Activated T-helper 2 cell treated with anti-CD3 and anti-CD28 coated beads, Interferon-gamma antibody, Interleukin-2, Interleukin-4, amounts not matched to agents 10 μg/mL and 5 μg/mL and 100 μg/mL, durations not matched to agents 14 hours and 24 hours and 36 hours (primary cell): ENCODE data around the gene ARID3C. TPM values are rescaled to one million over a fixed set of nuclear protein-coding genes. Genes with fewer than 3 reads are reported as not detected.
A peak's percentile ranks its signal among the peaks of the same experiment; 100 is the strongest.

Experiments used
- DNase-seq: peaks from one replicate; pipeline ENCODE4 v3.0.0; 2021; ENCODE audit warnings: low spot score
- H3K27ac Mint-ChIP-seq: one replicate; pipeline ENCODE4 v1.8.0; 2021; ENCODE audit warnings: mixed read lengths
- H3K27me3 Mint-ChIP-seq: one replicate; pipeline ENCODE4 v1.8.0; 2021; ENCODE audit warnings: low read depth, mixed read lengths
- H3K36me3 Mint-ChIP-seq: one replicate; pipeline ENCODE4 v1.8.0; 2021; ENCODE audit warnings: low read depth, mixed read lengths
- H3K4me1 Mint-ChIP-seq: one replicate; pipeline ENCODE4 v1.8.0; 2021; ENCODE audit warnings: low read depth, mixed read lengths
- H3K4me3 Mint-ChIP-seq: one replicate; pipeline ENCODE4 v1.8.0; 2021; ENCODE audit warnings: low read depth, mild to moderate bottlenecking, moderate library complexity, mixed read lengths
- H3K9me3 Mint-ChIP-seq: one replicate; pipeline ENCODE4 v1.8.0; 2021; ENCODE audit warnings: mixed read lengths
- intact Hi-C: fragments of 100-400 bp; cut with micrococcal nuclease; formaldehyde crosslinking; loops from one replicate; pipeline ENCODE4 v1.15.1; 2023
- total RNA-seq: library from RNA; stranded (reverse); gene quantifications from 2 replicates; pipeline ENCODE4 v1.2.3, GENCODE V29; 2022

ARID3C gene
- total RNA-seq, 1 donor from 2014 or later: 0.21 TPM

DNA sequence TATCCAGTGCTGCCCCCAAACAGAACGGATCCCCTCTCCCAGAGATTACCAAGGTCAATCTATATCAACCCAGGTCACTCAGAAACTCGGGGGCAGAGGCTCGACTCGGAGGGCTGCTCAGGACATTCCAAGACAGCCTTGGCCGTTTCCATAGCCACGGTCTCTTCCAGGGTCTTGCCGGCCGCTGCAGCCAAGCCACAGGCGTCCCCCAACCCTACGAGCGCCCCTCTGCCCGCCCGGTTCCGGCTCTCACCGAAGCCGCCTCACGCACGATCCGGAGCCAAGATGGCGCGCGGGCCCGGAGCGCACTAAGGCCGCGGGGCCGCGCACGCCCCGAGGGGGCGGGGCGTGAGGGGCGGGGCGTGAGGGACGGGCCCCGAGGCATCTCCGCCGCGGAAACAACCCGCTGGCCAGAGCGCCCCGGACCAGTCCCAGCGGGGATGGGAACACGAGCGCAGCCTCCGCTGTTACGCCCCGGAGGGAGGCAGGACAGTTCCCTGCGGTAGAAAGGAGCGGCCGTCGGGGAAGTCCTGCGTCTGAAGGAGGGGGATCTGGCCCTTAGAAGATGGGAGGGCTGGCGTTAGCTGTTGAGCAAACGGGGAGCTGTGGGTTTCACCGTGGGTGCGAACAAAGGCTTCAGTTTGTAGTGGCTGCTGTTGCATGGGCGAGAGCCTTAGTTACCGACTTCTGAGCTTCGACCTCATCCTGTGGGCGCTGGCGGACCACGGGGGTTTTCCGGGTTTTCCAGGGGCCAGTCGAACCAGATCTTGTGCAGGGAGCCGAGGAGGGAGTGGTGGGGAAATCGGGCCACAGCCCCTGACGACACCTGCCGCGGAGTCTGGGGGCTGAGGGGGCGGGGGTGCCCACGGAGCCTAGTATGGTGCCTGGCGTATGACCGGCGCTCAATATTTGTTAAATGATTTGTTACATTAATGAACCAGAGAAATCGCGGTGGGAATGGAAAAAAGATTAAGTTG lies 16.8 kb downstream of the ARID3C start, which contains the start of gene RPP25L:
Gene RPP25L, minus strand, starts transcription at position 287 of the 977 bp plus-strand sequence. CDS start 801 bp downstream, outside the sequence.
- H3K27me3 Mint-ChIP-seq: no peaks in the 10 kb centered on the region
- DNase-seq: peak; percentile 81
- peak within 1 kb of the TSS; percentile 93 for H3K27ac Mint-ChIP-seq
- H3K9me3 Mint-ChIP-seq: no peaks in the 10 kb centered on the region
- H3K4me3 Mint-ChIP-seq: peak within 1 kb of the TSS; percentile 90
- H3K36me3 Mint-ChIP-seq: peaks cover 31% of the 10 kb centered on the region
- H3K4me1 Mint-ChIP-seq: peaks cover 11% of the 10 kb centered on the region
- intact Hi-C loops: loop anchor here (1.0 to 5.0 kb wide), 5 partner anchors 8 to 280 kb away; partner anchors contain the start of genes DCTN3, DNAI1, FAM219A and GALT

DNA sequence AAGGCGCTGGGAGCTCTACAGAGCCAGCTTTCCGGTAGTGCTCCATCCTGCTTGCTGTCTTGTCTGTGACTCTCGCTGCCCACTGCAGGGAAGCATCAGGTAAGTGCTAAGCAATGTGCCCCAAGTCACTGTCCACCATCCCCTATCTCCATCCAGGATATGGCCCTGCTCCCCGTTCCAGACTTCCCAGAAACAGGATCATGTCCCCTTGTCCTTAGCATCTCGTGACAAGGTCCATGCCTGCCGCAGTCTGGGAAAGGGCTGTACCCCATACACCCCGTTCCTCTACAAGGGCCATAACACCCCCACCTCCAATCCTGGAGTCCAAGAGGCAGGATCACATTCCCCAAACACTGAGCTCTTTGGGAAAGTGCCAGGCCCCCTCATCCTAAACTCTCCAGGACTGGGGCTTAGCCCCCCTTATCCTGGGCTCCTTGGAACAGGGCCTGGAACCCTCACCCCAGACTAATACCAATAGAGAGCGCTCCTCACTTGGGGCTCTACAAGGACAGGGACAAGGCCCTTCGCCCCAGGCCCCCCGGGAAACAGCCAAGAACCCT lies 17.5 kb downstream of the ARID3C start:
- Mint-ChIP-seq H3K4me1 (peaks cover 11% of the 10 kb centered on the region), H3K36me3 (peaks cover 28% of the 10 kb centered on the region), H3K9me3 (no peaks in the 10 kb centered on the region), H3K27ac (peak overlapping the region; percentile 93), H3K4me3 (peak overlapping the region; percentile 90), H3K27me3 (no peaks in the 10 kb centered on the region)
- intact Hi-C loops: loop anchor here (5.0 kb wide), 3 partner anchors 36 to 279 kb away; partner anchors contain the start of genes DNAI1, FAM219A and GALT
- DNase-seq: no peak

DNA sequence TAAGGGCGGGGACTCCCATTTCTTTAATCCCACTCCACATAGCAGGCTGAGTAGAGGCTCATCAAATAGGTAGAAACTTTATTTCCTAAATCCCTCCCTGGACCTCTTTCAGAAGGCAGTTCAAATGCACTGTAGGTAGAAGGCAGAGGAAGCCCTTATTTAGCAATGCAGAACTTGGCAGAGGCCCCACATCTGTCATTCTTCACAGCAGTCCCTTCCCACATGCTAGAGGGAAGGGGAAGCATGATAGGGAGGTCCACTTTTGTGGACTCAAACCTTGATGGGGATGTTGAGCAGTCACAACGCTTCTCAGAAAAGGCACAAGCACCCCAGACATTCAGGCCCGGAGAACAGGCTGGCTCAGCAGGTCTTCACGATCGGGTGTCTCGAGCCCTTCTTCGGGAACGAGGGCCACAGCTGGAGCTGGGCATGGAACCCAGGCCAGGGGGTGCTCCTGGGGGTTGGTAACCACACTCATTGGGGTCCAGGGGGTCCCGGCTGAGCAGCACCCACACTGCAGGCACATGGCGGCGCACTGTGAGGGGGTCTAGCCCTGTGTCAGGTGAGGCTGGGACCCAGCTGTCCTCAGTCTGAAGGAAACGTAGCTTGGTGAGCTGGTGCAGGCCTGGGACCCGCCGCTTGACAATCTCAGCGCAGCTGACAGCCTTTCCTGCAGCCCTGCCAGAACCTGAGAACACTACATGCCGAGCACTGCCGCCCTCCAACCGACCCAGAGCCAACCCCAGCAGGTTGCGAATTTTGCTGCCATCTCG lies 18.2 kb downstream of the ARID3C start:
- no peak overlapping the region for H3K27ac Mint-ChIP-seq
- H3K9me3 Mint-ChIP-seq: no peaks in the 10 kb centered on the region
- no peaks in the 10 kb centered on the region for H3K27me3 Mint-ChIP-seq
- peak overlapping the region; percentile 90 for H3K4me3 Mint-ChIP-seq
- DNase-seq: no peak
- H3K36me3 Mint-ChIP-seq: peaks cover 25% of the 10 kb centered on the region
- peaks cover 11% of the 10 kb centered on the region for H3K4me1 Mint-ChIP-seq
- intact Hi-C loops: loop anchor here (5.0 kb wide), 3 partner anchors 37 to 278 kb away; partner anchors contain the start of genes DNAI1, FAM219A and GALT

DNA sequence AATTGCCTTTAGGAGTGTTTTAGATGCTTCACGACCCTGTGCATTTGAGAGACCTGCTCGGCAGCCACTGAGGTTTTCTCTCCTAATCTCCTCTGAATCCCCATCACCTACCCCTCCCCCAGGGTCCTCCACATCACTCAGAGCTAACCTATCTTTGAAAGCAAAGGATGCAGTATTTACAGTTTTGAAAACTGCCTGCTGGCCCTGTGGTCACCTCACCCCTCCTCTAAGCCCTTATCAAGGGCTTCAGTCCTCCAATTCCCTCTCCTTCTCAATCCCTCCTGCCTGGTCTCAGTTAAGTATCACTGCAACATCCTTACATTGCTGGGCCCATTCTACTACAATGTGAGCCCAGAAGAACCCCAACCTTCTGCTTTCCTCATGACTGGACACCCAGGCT lies 21.5 kb downstream of the ARID3C start:
- H3K27me3 Mint-ChIP-seq: peaks cover 6% of the 10 kb centered on the region
- H3K4me3 Mint-ChIP-seq: no peak overlapping the region
- H3K36me3 Mint-ChIP-seq: peaks cover 19% of the 10 kb centered on the region
- no peaks in the 10 kb centered on the region for H3K9me3 Mint-ChIP-seq
- peaks cover 4% of the 10 kb centered on the region for H3K4me1 Mint-ChIP-seq
- intact Hi-C loops: no loop called here
- no peak overlapping the region for H3K27ac Mint-ChIP-seq
- no peak for DNase-seq

DNA sequence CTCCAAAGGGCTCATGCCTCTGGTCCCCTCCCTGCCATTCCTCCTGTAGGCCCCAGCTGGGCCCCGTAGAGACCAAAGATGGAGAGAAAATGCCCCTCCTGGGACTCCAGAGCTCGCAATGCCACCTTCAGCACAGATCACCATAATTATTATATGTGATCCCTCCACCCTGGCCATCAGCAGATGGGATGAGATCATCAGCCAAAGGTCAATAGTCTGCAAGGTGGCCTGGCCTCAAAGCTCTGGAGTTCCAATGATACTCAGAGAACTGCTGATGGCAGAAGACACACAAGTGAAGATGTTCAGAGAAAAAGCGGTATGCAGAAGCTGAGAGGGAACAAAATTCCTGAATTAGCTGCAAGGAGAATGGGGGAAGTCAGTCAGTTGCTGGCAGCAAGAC lies 22.0 kb downstream of the ARID3C start:
- Mint-ChIP-seq H3K9me3 (no peaks in the 10 kb centered on the region), H3K4me1 (peaks cover 4% of the 10 kb centered on the region), H3K27ac (no peak overlapping the region), H3K4me3 (no peak overlapping the region), H3K36me3 (peaks cover 19% of the 10 kb centered on the region), H3K27me3 (peaks cover 6% of the 10 kb centered on the region)
- no peak for DNase-seq
- intact Hi-C loops: no loop called here

DNA sequence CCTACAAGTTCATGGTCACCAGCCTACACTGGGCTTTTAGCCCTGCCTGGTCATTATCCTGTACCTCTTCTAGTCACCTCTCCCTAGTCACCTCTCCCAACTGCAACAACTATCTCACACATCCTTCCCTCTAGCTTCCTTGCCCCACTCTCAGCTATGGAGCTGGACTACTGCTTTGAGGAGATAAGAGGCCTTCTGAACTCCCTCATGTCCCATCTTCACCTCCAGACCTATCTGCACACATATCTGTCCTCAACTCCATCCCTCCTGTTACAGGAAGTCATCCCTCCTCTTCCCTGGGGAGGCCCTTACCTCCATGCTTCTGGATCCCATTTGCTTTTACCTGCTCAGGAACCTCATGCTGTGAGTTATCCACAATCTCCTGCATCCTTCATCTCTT lies 22.7 kb downstream of the ARID3C start:
- no peak for DNase-seq
- no peak overlapping the region for H3K27ac Mint-ChIP-seq
- no peaks in the 10 kb centered on the region for H3K9me3 Mint-ChIP-seq
- intact Hi-C loops: no loop called here
- H3K4me3 Mint-ChIP-seq: no peak overlapping the region
- peaks cover 12% of the 10 kb centered on the region for H3K27me3 Mint-ChIP-seq
- H3K36me3 Mint-ChIP-seq: peaks cover 11% of the 10 kb centered on the region
- H3K4me1 Mint-ChIP-seq: peaks cover 1% of the 10 kb centered on the region

DNA sequence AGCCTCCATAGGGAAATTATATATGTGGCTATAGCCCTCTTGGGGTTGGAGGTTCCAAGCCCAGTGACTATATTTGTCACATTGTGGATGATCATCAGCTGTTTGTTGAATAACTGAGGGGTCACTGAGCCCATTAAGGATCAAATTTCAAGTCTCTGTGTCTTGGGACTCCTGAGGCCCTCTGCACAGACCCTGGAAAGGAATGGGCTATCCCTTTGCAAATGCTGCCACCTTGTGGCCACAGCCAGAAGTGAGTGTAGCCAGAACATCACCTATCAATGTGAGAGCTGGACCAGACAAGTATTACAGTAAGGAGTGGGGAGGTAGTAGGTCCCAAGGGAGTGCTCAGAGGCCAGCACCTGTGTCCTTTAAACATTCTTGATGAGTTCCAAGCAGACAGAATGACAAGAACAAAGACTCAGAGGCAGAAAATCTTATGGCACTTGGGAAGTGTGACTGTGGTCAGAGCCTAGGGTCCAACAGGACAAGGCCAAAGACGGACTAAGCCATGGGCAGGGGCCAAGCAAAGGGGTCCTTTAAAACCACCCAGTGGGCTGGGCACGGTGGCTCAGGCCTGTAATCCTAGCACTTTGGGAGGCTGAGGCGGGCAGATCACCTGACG lies 25.1 kb downstream of the ARID3C start:
- Mint-ChIP-seq H3K9me3 (no peaks in the 10 kb centered on the region), H3K4me1 (no peaks in the 10 kb centered on the region), H3K27me3 (peaks cover 16% of the 10 kb centered on the region), H3K4me3 (no peak overlapping the region), H3K36me3 (no peaks in the 10 kb centered on the region), H3K27ac (no peak overlapping the region)
- intact Hi-C loops: loop anchor here (2.0 to 5.0 kb wide), 2 partner anchors 34 to 55 kb away; partner anchors contain the start of gene SIGMAR1
- peak; percentile 66 for DNase-seq

DNA sequence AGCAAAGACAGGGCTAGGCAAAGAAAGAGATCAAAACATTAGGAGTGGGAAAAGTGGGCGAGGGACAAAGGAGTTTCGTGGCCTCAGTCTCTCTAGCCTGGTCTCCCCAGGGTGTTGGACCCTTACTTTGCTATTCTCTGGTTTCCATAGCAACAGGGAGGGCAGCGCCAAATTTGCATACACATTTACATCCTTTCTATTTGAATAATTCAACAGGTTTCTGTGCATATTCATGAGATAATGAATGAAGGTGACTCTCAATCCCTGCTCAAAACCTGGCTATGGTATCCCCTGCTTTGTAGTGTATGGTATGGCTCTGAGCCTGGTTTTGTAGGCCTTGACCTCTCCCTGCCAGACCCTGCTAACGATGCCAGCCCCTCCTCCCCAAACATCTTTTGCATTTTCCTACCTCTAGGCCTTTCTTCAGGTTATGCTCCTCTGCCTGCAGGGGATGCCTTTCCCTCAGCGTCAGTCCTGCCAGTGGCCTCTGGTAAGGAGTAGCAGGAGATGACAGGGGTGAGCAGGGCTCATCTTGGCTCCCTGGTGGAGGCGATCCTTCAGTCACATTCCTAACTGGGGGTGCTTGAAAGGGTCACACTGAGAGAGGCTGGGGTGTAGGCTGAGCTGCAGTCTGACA lies 26.8 kb downstream of the ARID3C start:
- intact Hi-C loops: loop anchor here (2.0 to 5.0 kb wide), 2 partner anchors 35 to 53 kb away; partner anchors contain the start of gene SIGMAR1

DNA sequence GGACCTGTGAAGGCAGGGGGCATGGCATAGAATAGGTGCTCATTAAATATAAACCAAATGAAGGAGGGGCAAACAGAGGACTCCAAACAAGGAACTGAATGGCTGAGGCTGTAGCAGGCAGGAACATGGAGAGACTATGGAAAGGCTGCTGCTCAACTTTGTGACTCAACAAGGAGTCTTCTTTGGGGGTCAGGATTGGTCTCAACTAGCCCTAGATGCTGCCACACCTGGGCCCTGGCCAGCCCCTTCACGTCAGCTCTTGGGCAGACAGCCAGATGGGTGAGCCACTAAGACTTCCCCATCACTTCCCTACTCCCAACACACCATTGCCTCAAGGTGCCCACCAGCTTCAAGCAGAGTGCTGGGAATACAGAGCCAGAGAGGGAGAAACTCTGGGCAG lies 28.0 kb downstream of the ARID3C start:
- no peak overlapping the region for H3K4me3 Mint-ChIP-seq
- no peaks in the 10 kb centered on the region for H3K4me1 Mint-ChIP-seq
- H3K27me3 Mint-ChIP-seq: peaks cover 29% of the 10 kb centered on the region
- DNase-seq: no peak
- no peak overlapping the region for H3K27ac Mint-ChIP-seq
- H3K9me3 Mint-ChIP-seq: no peaks in the 10 kb centered on the region
- intact Hi-C loops: loop anchor here (5.0 kb wide), 1 partner anchor 36 kb away; the partner anchor contains the start of gene SIGMAR1
- H3K36me3 Mint-ChIP-seq: no peaks in the 10 kb centered on the region

More for the DNA sequence above, 26.8 kb downstream of the ARID3C start:
- H3K27ac Mint-ChIP-seq: no peak overlapping the region
- peaks cover 20% of the 10 kb centered on the region for H3K27me3 Mint-ChIP-seq
- no peaks in the 10 kb centered on the region for H3K9me3 Mint-ChIP-seq
- no peaks in the 10 kb centered on the region for H3K36me3 Mint-ChIP-seq
- no peak overlapping the region for H3K4me3 Mint-ChIP-seq
- no peak for DNase-seq
- H3K4me1 Mint-ChIP-seq: no peaks in the 10 kb centered on the region

DNA sequence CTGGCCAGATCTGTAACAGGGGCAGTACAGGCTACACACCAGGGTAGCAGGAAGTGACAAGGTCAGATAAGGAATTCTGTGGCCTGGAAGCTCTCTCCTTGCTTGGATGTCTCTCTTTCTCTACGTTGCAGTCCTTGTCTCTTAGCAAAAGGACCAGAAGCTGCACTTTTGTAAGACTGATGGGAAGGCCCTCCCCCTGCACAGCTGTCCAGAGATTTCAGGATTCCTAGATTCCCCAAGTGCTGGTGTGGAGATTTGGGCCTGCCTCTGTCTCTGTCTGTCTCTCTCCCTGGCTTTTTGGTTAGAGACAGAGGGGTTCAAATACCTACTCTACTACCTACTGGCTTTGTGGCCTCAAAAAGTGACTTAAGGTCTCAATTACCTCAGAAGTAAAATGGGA lies 29.3 kb downstream of the ARID3C start:
- H3K27ac Mint-ChIP-seq: no peak overlapping the region
- H3K4me1 Mint-ChIP-seq: no peaks in the 10 kb centered on the region
- no peaks in the 10 kb centered on the region for H3K36me3 Mint-ChIP-seq
- no peaks in the 10 kb centered on the region for H3K9me3 Mint-ChIP-seq
- intact Hi-C loops: no loop called here
- H3K4me3 Mint-ChIP-seq: no peak overlapping the region
- no peak for DNase-seq
- H3K27me3 Mint-ChIP-seq: peaks cover 30% of the 10 kb centered on the region

DNA sequence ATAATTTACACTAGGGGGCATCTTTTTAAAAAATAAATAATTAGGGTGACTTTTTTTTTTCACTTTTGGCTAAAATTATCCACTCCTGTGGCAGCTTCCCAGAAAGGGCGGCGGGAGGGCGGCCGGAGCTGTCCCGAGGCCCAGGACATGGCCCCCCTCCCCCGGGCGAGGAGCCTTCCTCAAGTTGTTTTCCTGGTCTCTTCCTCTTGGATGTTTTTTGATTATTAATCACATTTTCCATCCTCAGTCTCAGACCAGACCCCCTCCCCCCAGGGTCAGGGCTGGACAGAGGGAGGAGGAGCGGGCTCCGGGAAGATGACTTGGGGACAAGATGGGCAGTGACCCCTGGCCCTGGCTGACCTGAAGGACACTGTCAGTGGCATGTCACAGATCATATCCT lies 34.7 kb downstream of the ARID3C start:
- peaks cover 51% of the 10 kb centered on the region for H3K27me3 Mint-ChIP-seq
- no peak overlapping the region for H3K4me3 Mint-ChIP-seq
- DNase-seq: no peak
- no peaks in the 10 kb centered on the region for H3K36me3 Mint-ChIP-seq
- no peak overlapping the region for H3K27ac Mint-ChIP-seq
- intact Hi-C loops: loop anchor here (5.0 kb wide), 3 partner anchors 92 to 192 kb away; no protein-coding TSS in a partner anchor
- peaks cover 2% of the 10 kb centered on the region for H3K4me1 Mint-ChIP-seq
- no peaks in the 10 kb centered on the region for H3K9me3 Mint-ChIP-seq
